Measurements from ENCODE around the gene ICE1. TPM values are rescaled to one million over a fixed set of nuclear protein-coding genes. Genes with fewer than 3 reads are reported as not detected.
A peak's percentile ranks its signal among the peaks of the same experiment; 100 is the strongest.

ICE1 gene
- polyA plus RNA-seq, 1 donor (not counting 4 experiments of a cell fraction or from before 2014, with no cell fraction given) = 18.4 TPM

DNA sequence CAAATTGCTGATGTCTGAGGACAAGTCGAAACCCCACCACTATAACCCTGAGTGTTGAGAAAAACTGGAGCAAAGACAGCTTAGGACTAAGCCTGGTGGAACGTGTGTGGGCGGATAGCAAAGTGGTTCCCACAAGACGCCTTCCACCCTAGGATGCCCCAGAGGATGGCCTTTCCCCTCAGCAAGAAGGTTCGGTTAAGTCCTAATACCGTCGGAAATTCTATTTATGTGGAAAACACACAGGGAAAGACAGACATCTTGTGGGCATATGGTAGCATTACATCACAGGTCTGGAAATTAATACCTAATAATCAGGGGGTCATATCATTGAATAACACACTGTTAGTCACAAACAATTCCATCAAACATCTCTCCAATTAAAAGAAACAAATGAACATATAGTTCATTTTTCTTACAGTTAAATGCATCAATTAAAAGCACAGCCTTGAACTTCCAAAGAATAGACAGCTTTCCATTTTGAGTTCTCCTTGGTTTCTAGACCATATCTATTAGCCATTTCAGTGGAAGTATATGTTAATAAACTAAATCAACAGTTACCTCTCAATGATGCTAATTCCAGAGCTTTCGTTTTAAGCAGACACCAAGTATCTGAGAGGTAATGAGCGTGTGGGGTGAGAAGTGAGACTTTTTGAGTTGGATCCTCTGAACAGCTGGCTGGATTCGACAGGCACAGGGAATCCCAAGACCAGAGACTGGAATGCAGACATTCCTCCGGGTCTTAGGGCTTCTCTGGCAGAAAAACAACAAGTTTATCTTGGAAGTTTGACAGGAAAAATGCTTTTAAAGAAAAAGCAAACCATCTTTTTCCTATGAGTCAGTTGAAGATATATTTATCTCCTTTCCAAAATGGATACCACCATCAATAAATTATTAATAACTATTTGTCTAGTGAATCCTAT lies 2.9 kb upstream of the ICE1 start:
- H3K4me2 ChIP-seq (ENCODE audit: control insufficient read depth, extremely low read depth, insufficient read depth, low read depth, low read length) = no peak overlapping the region
- H3K9ac ChIP-seq (ENCODE audit: control insufficient read depth, extremely low read depth, insufficient read depth, low read length) = no peak overlapping the region
- dilution Hi-C loops (cut with MboI; ENCODE audit: extremely low pct_ligation_motif_present, low sequenced_read_pairs) = no loop called here
- peaks cover 4% of the 10 kb centered on the region for H4K20me1 ChIP-seq (ENCODE audit: control insufficient read depth, extremely low read depth, insufficient read depth, low read length)
- H3K4me3 ChIP-seq (ENCODE audit: control insufficient read depth in 2 of 3, extremely low read depth in 1 of 3, insufficient read depth in 2 of 3, low read depth in 1 of 3, low read length in 3 of 3) = no peak overlapping the region
- no peaks in the 10 kb centered on the region for H3K27me3 ChIP-seq (ENCODE audit: control insufficient read depth, extremely low read depth, insufficient read depth, low read length)
- peak; percentile 17 for DNase-seq (ENCODE audit: low read depth, low spot score)
- TF ChIP-seq, protein P1, sequence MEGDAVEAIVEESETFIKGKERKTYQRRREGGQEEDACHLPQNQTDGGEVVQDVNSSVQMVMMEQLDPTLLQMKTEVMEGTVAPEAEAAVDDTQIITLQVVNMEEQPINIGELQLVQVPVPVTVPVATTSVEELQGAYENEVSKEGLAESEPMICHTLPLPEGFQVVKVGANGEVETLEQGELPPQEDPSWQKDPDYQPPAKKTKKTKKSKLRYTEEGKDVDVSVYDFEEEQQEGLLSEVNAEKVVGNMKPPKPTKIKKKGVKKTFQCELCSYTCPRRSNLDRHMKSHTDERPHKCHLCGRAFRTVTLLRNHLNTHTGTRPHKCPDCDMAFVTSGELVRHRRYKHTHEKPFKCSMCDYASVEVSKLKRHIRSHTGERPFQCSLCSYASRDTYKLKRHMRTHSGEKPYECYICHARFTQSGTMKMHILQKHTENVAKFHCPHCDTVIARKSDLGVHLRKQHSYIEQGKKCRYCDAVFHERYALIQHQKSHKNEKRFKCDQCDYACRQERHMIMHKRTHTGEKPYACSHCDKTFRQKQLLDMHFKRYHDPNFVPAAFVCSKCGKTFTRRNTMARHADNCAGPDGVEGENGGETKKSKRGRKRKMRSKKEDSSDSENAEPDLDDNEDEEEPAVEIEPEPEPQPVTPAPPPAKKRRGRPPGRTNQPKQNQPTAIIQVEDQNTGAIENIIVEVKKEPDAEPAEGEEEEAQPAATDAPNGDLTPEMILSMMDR (optimal IDR thresholded peaks at IDR 0.05 in 1 of 3, IDR thresholded peaks at IDR 0.05 in 1 of 3, conservative IDR thresholded peaks at IDR 0.05 in 1 of 3; ENCODE audit: extremely low read depth in 1 of 3, insufficient read depth in 2 of 3, low read length in 3 of 3) = peak; percentile 45 to 76 (median 54)
- TF ChIP-seq EZH2 (IDR thresholded peaks at IDR 0.05; ENCODE audit: low read length) = no peak
- no peaks in the 10 kb centered on the region for H3K9me1 ChIP-seq (ENCODE audit: control insufficient read depth, extremely low read depth, insufficient read depth, low read length)
- no peaks in the 10 kb centered on the region for H3K36me3 ChIP-seq (ENCODE audit: control insufficient read depth in 2 of 2, extremely low read depth in 1 of 2, insufficient read depth in 2 of 2, low read length in 2 of 2)
- no peaks in the 10 kb centered on the region for H3K9me3 ChIP-seq (ENCODE audit: control insufficient read depth, low read depth, low read length)
- peaks cover 22% of the 10 kb centered on the region for H3K4me1 ChIP-seq (ENCODE audit: control insufficient read depth, extremely low read depth, insufficient read depth, low read length)
- no peak overlapping the region for H3K27ac ChIP-seq (ENCODE audit: control insufficient read depth, insufficient read depth, low read length)
- no peak for FAIRE-seq
- H2AFZ ChIP-seq (ENCODE audit: control insufficient read depth, low read length) = no peak overlapping the region
- peaks cover 20% of the 10 kb centered on the region for H3K79me2 ChIP-seq (ENCODE audit: control insufficient read depth, insufficient read depth, low read length)

GRCh38 chr5:5420251-5420650 lies 2.2 kb upstream of the ICE1 start:
- H4K20me1 ChIP-seq (ENCODE audit: control insufficient read depth, extremely low read depth, insufficient read depth, low read length) = peaks cover 4% of the 10 kb centered on the region
- H3K36me3 ChIP-seq (ENCODE audit: control insufficient read depth in 2 of 2, extremely low read depth in 1 of 2, insufficient read depth in 2 of 2, low read length in 2 of 2) = no peaks in the 10 kb centered on the region
- no peak overlapping the region for H3K4me3 ChIP-seq (ENCODE audit: control insufficient read depth in 2 of 3, extremely low read depth in 1 of 3, insufficient read depth in 2 of 3, low read depth in 1 of 3, low read length in 3 of 3)
- H3K9ac ChIP-seq (ENCODE audit: control insufficient read depth, extremely low read depth, insufficient read depth, low read length) = no peak overlapping the region
- TF ChIP-seq EZH2 (IDR thresholded peaks at IDR 0.05; ENCODE audit: low read length) = no peak
- TF ChIP-seq, protein P1 (optimal IDR thresholded peaks at IDR 0.05 in 1 of 3, IDR thresholded peaks at IDR 0.05 in 1 of 3, conservative IDR thresholded peaks at IDR 0.05 in 1 of 3; ENCODE audit: extremely low read depth in 1 of 3, insufficient read depth in 2 of 3, low read length in 3 of 3) = no peak
- peaks cover 25% of the 10 kb centered on the region for H3K4me1 ChIP-seq (ENCODE audit: control insufficient read depth, extremely low read depth, insufficient read depth, low read length)
- no peaks in the 10 kb centered on the region for H3K27me3 ChIP-seq (ENCODE audit: control insufficient read depth, extremely low read depth, insufficient read depth, low read length)
- H3K9me3 ChIP-seq (ENCODE audit: control insufficient read depth, low read depth, low read length) = no peaks in the 10 kb centered on the region
- no peak overlapping the region for H3K27ac ChIP-seq (ENCODE audit: control insufficient read depth, insufficient read depth, low read length)
- FAIRE-seq (no peak), DNase-seq (ENCODE audit: low read depth, low spot score) (no peak)
- no peaks in the 10 kb centered on the region for H3K9me1 ChIP-seq (ENCODE audit: control insufficient read depth, extremely low read depth, insufficient read depth, low read length)
- no peak overlapping the region for H2AFZ ChIP-seq (ENCODE audit: control insufficient read depth, low read length)
- dilution Hi-C loops (cut with MboI; ENCODE audit: extremely low pct_ligation_motif_present, low sequenced_read_pairs) = no loop called here
- H3K79me2 ChIP-seq (ENCODE audit: control insufficient read depth, insufficient read depth, low read length) = peaks cover 27% of the 10 kb centered on the region
- no peak overlapping the region for H3K4me2 ChIP-seq (ENCODE audit: control insufficient read depth, extremely low read depth, insufficient read depth, low read depth, low read length)
